Trophoblast cell (in vitro differentiated cells and primary cell): ENCODE results near the gene MYH10.

Experiments
- DNase-seq, 2 donors: peaks; one replicate each; pipeline ENCODE4 v3.0.0-alpha.2; 2016
- H2AFZ ChIP-seq: 2 replicates; pipeline ENCODE4 v1.6.1; 2013; ENCODE audit warnings: low read length, moderate library complexity, mild to moderate bottlenecking; ENCODE audit not compliant: insufficient read depth, poor library complexity
- H2AK5ac ChIP-seq: 2 replicates; pipeline ENCODE4 v1.6.1; 2013; ENCODE audit warnings: mild to moderate bottlenecking, low read length
- H2BK120ac ChIP-seq: 2 replicates; pipeline ENCODE4 v1.6.1; 2013; ENCODE audit warnings: low read length, mild to moderate bottlenecking, moderate library complexity; ENCODE audit not compliant: insufficient read depth, poor library complexity
- H2BK12ac ChIP-seq: 2 replicates; pipeline ENCODE4 v1.6.1; 2013; ENCODE audit warnings: mild to moderate bottlenecking, low read length, moderate library complexity
- H2BK5ac ChIP-seq: 2 replicates; pipeline ENCODE4 v1.6.1; 2013; ENCODE audit warnings: low read length, low read depth, moderate library complexity, mild to moderate bottlenecking; ENCODE audit not compliant: poor library complexity
- H3K14ac ChIP-seq: 2 replicates; pipeline ENCODE4 v1.6.1; 2013; ENCODE audit warnings: mild to moderate bottlenecking, low read length
- H3K18ac ChIP-seq: 2 replicates; pipeline ENCODE4 v1.6.1; 2013; ENCODE audit warnings: mild to moderate bottlenecking, low read length
- H3K23ac ChIP-seq: 2 replicates; pipeline ENCODE4 v1.6.1; 2013; ENCODE audit warnings: low read length
- H3K27ac ChIP-seq: 2 replicates; pipeline ENCODE4 v1.5.1; 2013; ENCODE audit warnings: low read depth, mild to moderate bottlenecking, inconsistent platforms, low read length, moderate library complexity
- H3K27me3 ChIP-seq: 2 replicates; pipeline ENCODE4 v1.6.1; 2013; ENCODE audit warnings: inconsistent platforms, mild to moderate bottlenecking, low read length, moderate library complexity; ENCODE audit not compliant: insufficient read depth
- H3K36me3 ChIP-seq, 2 experiments: 1 replicate in 1 of 2; 2 replicates in 1 of 2; pipeline ENCODE4 v1.6.1; 2013; ENCODE audit warnings: low read length in 2 of 2, mild to moderate bottlenecking in 2 of 2, moderate library complexity in 1 of 2; ENCODE audit not compliant: insufficient read depth in 2 of 2, control insufficient read depth in 1 of 2
- H3K4ac ChIP-seq: 2 replicates; pipeline ENCODE4 v1.6.1; 2013; ENCODE audit warnings: low read depth, mild to moderate bottlenecking, low read length, moderate library complexity
- H3K4me1 ChIP-seq, 2 experiments: 1 replicate in 1 of 2; 2 replicates in 1 of 2; pipeline ENCODE4 v1.6.1; 2013; ENCODE audit warnings: low read length in 2 of 2, mild to moderate bottlenecking in 2 of 2, moderate library complexity in 1 of 2; ENCODE audit not compliant: insufficient read depth in 2 of 2, control insufficient read depth in 1 of 2
- H3K4me2 ChIP-seq: 2 replicates; pipeline ENCODE4 v1.6.1; 2013; ENCODE audit warnings: inconsistent platforms, mild to moderate bottlenecking, low read length, moderate library complexity
- H3K4me3 ChIP-seq: 2 replicates; pipeline ENCODE4 v1.5.1; 2013; ENCODE audit warnings: mild to moderate bottlenecking, low read depth, low read length, inconsistent platforms
- H3K79me1 ChIP-seq: one replicate; pipeline ENCODE4 v1.6.1; 2013; ENCODE audit warnings: low read length
- H3K79me2 ChIP-seq: 2 replicates; pipeline ENCODE4 v1.6.1; 2013; ENCODE audit warnings: low read length, mild to moderate bottlenecking; ENCODE audit not compliant: control insufficient read depth, insufficient read depth, poor library complexity
- H3K9ac ChIP-seq: 2 replicates; pipeline ENCODE4 v1.6.1; 2013; ENCODE audit warnings: mild to moderate bottlenecking, low read length
- H3K9me3 ChIP-seq: 2 replicates; pipeline ENCODE4 v1.6.1; 2013; ENCODE audit warnings: low read depth, mild to moderate bottlenecking, control low read depth, inconsistent platforms, low read length; ENCODE audit not compliant: insufficient read depth
- H4K12ac ChIP-seq: 2 replicates; pipeline ENCODE4 v1.6.1; 2013; ENCODE audit warnings: low read depth, mild to moderate bottlenecking, low read length, moderate library complexity
- H4K8ac ChIP-seq: 2 replicates; pipeline ENCODE4 v1.6.1; 2013; ENCODE audit warnings: low read depth, mild to moderate bottlenecking, low read length, moderate library complexity
- H4K91ac ChIP-seq: one replicate; pipeline ENCODE4 v1.6.1; 2013; ENCODE audit warnings: low read depth, mild to moderate bottlenecking, low read length, moderate library complexity
- WGBS: extraction: QIAGEN DNeasy Blood & Tissue Kit; methylation state at CpG from one replicate; pipeline ENCODE4 v1.1.7; 2013; ENCODE audit warnings: missing lambda C conversion rate; ENCODE audit not compliant: insufficient read length, insufficient coverage; ENCODE audit errors: extremely low coverage; 5-methylcytosine and 5-hydroxymethylcytosine counted together

Gene MYH10

DNA sequence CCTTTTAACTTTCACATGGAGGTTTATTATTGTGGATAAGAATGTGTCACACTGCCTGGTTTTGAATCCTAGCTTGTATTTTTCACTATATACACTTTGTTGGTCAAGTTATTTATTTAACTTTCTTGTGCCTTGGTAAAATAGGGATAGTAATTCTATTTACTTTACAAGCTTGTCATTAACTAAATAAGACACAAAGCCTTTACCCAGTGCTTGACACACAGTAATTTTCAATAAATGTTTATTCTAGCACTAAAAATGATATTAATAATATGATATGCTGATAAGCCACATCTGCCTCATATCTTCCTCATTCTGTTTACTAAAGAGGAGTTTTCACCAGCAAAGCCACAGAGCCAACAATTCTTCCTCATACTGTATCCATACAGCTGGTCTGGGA is 27.8 kb downstream of the MYH10 start:
- Histone ChIP-seq H3K27me3 (no peaks in the 10 kb centered on the region), H3K4me2 (no peak overlapping the region), H2AK5ac (no peak overlapping the region), H3K79me2 (peaks cover 3% of the 10 kb centered on the region), H3K14ac (no peak overlapping the region), H2AFZ (no peak overlapping the region), H3K23ac (no peak overlapping the region), H4K8ac (no peak overlapping the region), H3K79me1 (no peaks in the 10 kb centered on the region), H4K12ac (no peak overlapping the region), H2BK120ac (no peak overlapping the region), H3K36me3 (peaks cover 8 to 14% of the 10 kb centered on the region in 2 experiments), H2BK12ac (no peak overlapping the region), H2BK5ac (no peak overlapping the region), H3K27ac (no peak overlapping the region), H3K4me3 (no peak overlapping the region), H3K4ac (no peak overlapping the region), H4K91ac (no peak overlapping the region), H3K18ac (no peak overlapping the region), H3K9ac (no peak overlapping the region), H3K9me3 (no peaks in the 10 kb centered on the region), H3K4me1 (peaks cover 0 to 5% of the 10 kb centered on the region in 2 experiments)
- DNase-seq, result no peak

DNA sequence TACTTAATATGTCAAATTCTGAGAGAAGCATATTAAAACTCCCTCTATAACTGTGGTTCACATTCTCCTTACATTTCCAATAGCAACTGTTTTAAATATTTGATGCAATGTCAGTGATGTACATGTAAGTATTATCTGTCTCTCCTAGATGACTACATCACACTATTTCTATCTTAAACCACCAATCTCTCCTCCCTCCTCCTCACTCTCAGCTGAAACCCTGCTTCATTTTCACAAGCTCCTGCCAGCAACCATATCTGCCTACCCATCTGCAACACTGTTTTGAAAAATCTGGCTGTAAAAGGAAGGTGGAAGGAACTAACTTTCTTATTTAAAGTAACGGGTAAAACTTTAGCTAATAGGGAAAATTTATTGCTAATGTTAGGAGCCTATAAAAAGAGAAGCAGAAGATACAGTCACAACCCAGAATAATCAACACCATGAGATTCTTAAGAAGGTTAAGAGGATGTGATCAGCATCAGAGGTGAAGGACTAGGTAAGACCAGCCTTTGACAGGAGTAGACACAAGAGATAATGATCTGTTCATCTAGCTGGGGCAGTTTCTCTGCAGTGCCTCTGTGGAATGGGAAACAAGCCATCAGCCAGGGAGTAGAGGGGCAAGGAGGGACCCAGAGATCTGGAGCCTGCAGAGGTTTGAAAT is 31.0 kb downstream of the MYH10 start:
- no peak overlapping the region for H3K18ac ChIP-seq
- H3K4ac ChIP-seq, result no peak overlapping the region
- no peak overlapping the region for H4K91ac ChIP-seq
- no peak overlapping the region for H4K12ac ChIP-seq
- no CpG with 5 or more reads among the region's 1 CpG for WGBS
- H3K23ac ChIP-seq, result no peak overlapping the region
- no peak overlapping the region for H3K4me2 ChIP-seq
- H3K27ac ChIP-seq, result no peak overlapping the region
- no peak for DNase-seq
- H3K4me1 ChIP-seq, result no peaks in the 10 kb centered on the region
- H4K8ac ChIP-seq, result no peak overlapping the region
- H2BK5ac ChIP-seq, result no peak overlapping the region
- H2BK12ac ChIP-seq, result no peak overlapping the region
- no peaks in the 10 kb centered on the region for H3K9me3 ChIP-seq
- no peak overlapping the region for H3K14ac ChIP-seq
- H3K36me3 ChIP-seq, result peaks cover 13 to 17% of the 10 kb centered on the region in 2 experiments
- no peaks in the 10 kb centered on the region for H3K79me1 ChIP-seq
- H2AFZ ChIP-seq, result no peak overlapping the region
- peaks cover 3% of the 10 kb centered on the region for H3K79me2 ChIP-seq
- no peak overlapping the region for H3K9ac ChIP-seq
- H2BK120ac ChIP-seq, result no peak overlapping the region
- no peak overlapping the region for H3K4me3 ChIP-seq
- H2AK5ac ChIP-seq, result no peak overlapping the region
- H3K27me3 ChIP-seq, result no peaks in the 10 kb centered on the region

DNA sequence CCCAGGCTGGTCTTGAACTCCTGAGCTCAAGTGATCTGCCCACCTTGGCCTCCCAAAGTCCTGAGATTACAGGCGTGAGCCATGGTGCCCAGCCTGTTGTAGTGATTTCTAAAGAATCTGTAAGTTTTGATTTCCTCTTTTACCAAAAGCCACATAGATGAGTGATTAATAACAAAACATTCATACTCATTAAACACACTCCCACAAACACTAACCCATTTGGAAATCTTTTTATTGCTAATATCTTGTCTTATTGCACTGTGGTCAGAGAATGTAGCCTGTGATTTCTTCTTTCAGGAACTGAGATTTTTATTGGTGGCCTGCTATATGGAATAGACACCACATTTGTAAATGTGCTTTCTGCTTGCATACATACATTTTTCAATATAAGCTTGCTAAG is 31.6 kb downstream of the MYH10 start:
- H3K27me3 ChIP-seq, result no peaks in the 10 kb centered on the region
- no peak overlapping the region for H3K23ac ChIP-seq
- H3K4me3 ChIP-seq, result no peak overlapping the region
- H4K12ac ChIP-seq, result no peak overlapping the region
- H4K8ac ChIP-seq, result no peak overlapping the region
- H3K79me1 ChIP-seq, result no peaks in the 10 kb centered on the region
- no peaks in the 10 kb centered on the region for H3K4me1 ChIP-seq
- no peaks in the 10 kb centered on the region for H3K9me3 ChIP-seq
- H4K91ac ChIP-seq, result no peak overlapping the region
- no peak for DNase-seq
- no peak overlapping the region for H3K27ac ChIP-seq
- H3K79me2 ChIP-seq, result peaks cover 3% of the 10 kb centered on the region
- no peak overlapping the region for H2BK12ac ChIP-seq
- no peak overlapping the region for H3K4ac ChIP-seq
- H3K36me3 ChIP-seq, result peaks cover 13 to 17% of the 10 kb centered on the region in 2 experiments
- H3K4me2 ChIP-seq, result no peak overlapping the region
- no peak overlapping the region for H2BK5ac ChIP-seq
- H2AK5ac ChIP-seq, result no peak overlapping the region
- H2AFZ ChIP-seq, result no peak overlapping the region
- H3K14ac ChIP-seq, result no peak overlapping the region
- no CpG with 5 or more reads among the region's 1 CpG for WGBS
- H2BK120ac ChIP-seq, result no peak overlapping the region
- H3K18ac ChIP-seq, result no peak overlapping the region
- no peak overlapping the region for H3K9ac ChIP-seq

DNA sequence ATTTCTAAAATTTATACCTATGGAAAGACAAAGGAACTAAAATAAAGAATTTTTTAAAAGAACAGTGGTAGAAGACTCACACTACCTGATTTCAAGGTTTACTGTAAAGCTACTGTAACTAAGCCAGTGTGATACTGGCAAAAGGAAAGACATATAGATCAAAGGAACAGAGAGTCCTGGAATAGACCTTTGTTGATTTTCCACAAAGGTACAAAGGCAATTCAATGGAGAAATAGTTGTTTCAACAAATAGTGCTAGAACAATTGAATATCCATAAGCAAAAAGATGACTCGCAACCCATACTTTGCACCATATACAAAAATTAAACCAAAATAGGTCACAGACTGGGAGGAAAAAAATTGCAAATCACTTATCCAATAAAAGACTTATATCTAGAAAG is 36.7 kb downstream of the MYH10 start:
- Histone ChIP-seq H3K4ac (no peak overlapping the region), H3K23ac (no peak overlapping the region), H2AK5ac (no peak overlapping the region), H3K4me3 (no peak overlapping the region), H3K9me3 (no peaks in the 10 kb centered on the region), H4K12ac (no peak overlapping the region), H2AFZ (no peak overlapping the region), H3K14ac (no peak overlapping the region), H2BK120ac (no peak overlapping the region), H2BK5ac (no peak overlapping the region), H3K27ac (no peak overlapping the region), H3K4me2 (no peak overlapping the region), H3K79me1 (no peaks in the 10 kb centered on the region), H3K27me3 (no peaks in the 10 kb centered on the region), H3K9ac (no peak overlapping the region), H4K91ac (no peak overlapping the region), H3K36me3 (peaks cover 6 to 10% of the 10 kb centered on the region in 2 experiments), H3K4me1 (no peaks in the 10 kb centered on the region), H4K8ac (no peak overlapping the region), H2BK12ac (no peak overlapping the region), H3K79me2 (no peaks in the 10 kb centered on the region), H3K18ac (no peak overlapping the region)
- WGBS, result no CpG with 5 or more reads among the region's 1 CpG
- no peak for DNase-seq
